H1 (cell line): ENCODE data around the gene SAT1. TPM values are rescaled to one million over a fixed set of nuclear protein-coding genes. Genes with fewer than 3 reads are reported as not detected.

Experiments used
- CTCF ChIA-PET: fragments of 300-600 bp; sonication (Branson Sonifier 250); formaldehyde crosslinking; loops from one replicate; lab custom pipeline; 2021; ENCODE audit not compliant: partially characterized antibody; lab: Charles Lee
- POLR2A ChIA-PET: fragments of 300-600 bp; sonication (Branson Sonifier 250); formaldehyde crosslinking; loops from one replicate; lab custom pipeline; 2021; ENCODE audit warnings: inconsistent platforms; ENCODE audit not compliant: partially characterized antibody; lab: Charles Lee
- DNase-seq, 2 experiments: peaks; one replicate each; pipeline versions ENCODE4 v3.0.0 to v3.0.0-alpha.2; 2010 to 2022; ENCODE audit warnings: low spot score in 2 of 2, low read depth in 1 of 2, mixed read lengths in 1 of 2
- FAIRE-seq: peaks from 2 replicates; lab custom pipeline; 2011; peaks lifted over from hg19 to GRCh38; lab: Jason Lieb, UNC
- H2AFZ ChIP-seq: 2 replicates; pipeline ENCODE4 v1.8.1; 2012; ENCODE audit warnings: low read length, inconsistent platforms
- H2AK5ac ChIP-seq: 2 replicates; pipeline ENCODE4 v1.6.1; 2013; ENCODE audit warnings: low read depth, low read length
- H2BK120ac ChIP-seq: replicated peaks from 2 replicates; pipeline ENCODE3; 2013; ENCODE audit warnings: low read depth, low read length, inconsistent platforms
- H2BK12ac ChIP-seq: 2 replicates; pipeline ENCODE4 v1.6.1; 2013; ENCODE audit warnings: low read depth, low read length
- H2BK15ac ChIP-seq: 2 replicates; pipeline ENCODE4 v1.6.1; 2013; ENCODE audit warnings: low read length
- H2BK20ac ChIP-seq: 2 replicates; pipeline ENCODE4 v1.6.1; 2013; ENCODE audit warnings: low read length
- H2BK5ac ChIP-seq: 2 replicates; pipeline ENCODE4 v1.6.1; 2013; ENCODE audit warnings: low read depth, low read length
- H3K14ac ChIP-seq: 2 replicates; pipeline ENCODE4 v1.6.1; 2013; ENCODE audit warnings: inconsistent platforms; ENCODE audit not compliant: insufficient read length
- H3K18ac ChIP-seq: 2 replicates; pipeline ENCODE4 v1.6.1; 2013; ENCODE audit warnings: low read length; ENCODE audit errors: extremely low read depth
- H3K23ac ChIP-seq: 2 replicates; pipeline ENCODE4 v1.6.1; 2013; ENCODE audit warnings: inconsistent platforms; ENCODE audit not compliant: insufficient read length
- H3K23me2 ChIP-seq: 2 replicates; pipeline ENCODE4 v1.6.1; 2013; ENCODE audit warnings: low read depth, low read length
- H3K27ac ChIP-seq: 2 replicates; pipeline ENCODE4 v1.6.1; 2011; ENCODE audit warnings: low read depth, low read length, inconsistent platforms
- H3K27me3 ChIP-seq, 4 experiments: replicated peaks in 1 of 4; 1 replicate in 1 of 4; 2 replicates in 3 of 4; pipeline versions ENCODE4 v1.6.1 to v1.8.1; 2011 to 2013; ENCODE audit warnings: low read length in 3 of 4, mild to moderate bottlenecking in 3 of 4, inconsistent platforms in 2 of 4, mixed read lengths in 2 of 4, moderate library complexity in 1 of 4; ENCODE audit not compliant: control insufficient read depth in 3 of 4, insufficient read depth in 3 of 4; ENCODE audit errors: extremely low read depth in 1 of 4
- H3K36me3 ChIP-seq, 4 experiments: 2 replicates each; pipeline versions ENCODE4 v1.6.1 to v1.8.1; 2011 to 2013; ENCODE audit warnings: mild to moderate bottlenecking in 4 of 4, low read length in 3 of 4, moderate library complexity in 2 of 4, control low read depth in 1 of 4, inconsistent platforms in 1 of 4; ENCODE audit not compliant: insufficient read depth in 4 of 4, control insufficient read depth in 2 of 4
- H3K4ac ChIP-seq: replicated peaks from 2 replicates; pipeline ENCODE3; 2013; ENCODE audit warnings: low read length, low read depth, mixed read lengths, inconsistent platforms; ENCODE audit not compliant: insufficient read length
- H3K4me1 ChIP-seq, 4 experiments: replicated peaks in 1 of 4; 1 replicate in 1 of 4; 2 replicates in 3 of 4; pipeline versions ENCODE4 v1.6.1 to v1.8.1; 2011 to 2013; ENCODE audit warnings: low read length in 3 of 4, inconsistent platforms in 2 of 4, mixed read lengths in 1 of 4; ENCODE audit not compliant: insufficient read depth in 4 of 4, control insufficient read depth in 3 of 4
- H3K4me2 ChIP-seq, 2 experiments: 2 replicates each; pipeline versions ENCODE4 v1.6.1 to v1.8.1; 2011 to 2013; ENCODE audit warnings: low read depth in 2 of 2, low read length in 2 of 2, control low read depth in 1 of 2, inconsistent platforms in 1 of 2, mild to moderate bottlenecking in 1 of 2; ENCODE audit not compliant: insufficient read depth in 1 of 2
- H3K4me3 ChIP-seq, 4 experiments: fragments of 200-600, 300-600 bp in 1 of 4; sonication (generic), shearing (Covaris generic), sonication (Bioruptor Twin) in 1 of 4; 2 replicates each; pipeline versions ENCODE4 v1.5.1 to v1.8.1; 2011 to 2016; ENCODE audit warnings: low read length in 4 of 4, low read depth in 3 of 4, control low read depth in 2 of 4, inconsistent platforms in 2 of 4, mild to moderate bottlenecking in 2 of 4, mixed read lengths in 1 of 4, moderate library complexity in 1 of 4; ENCODE audit not compliant: insufficient read depth in 2 of 4; ENCODE audit errors: extremely low read depth in 1 of 4
- H3K56ac ChIP-seq: replicated peaks from 2 replicates; pipeline ENCODE3; 2013; ENCODE audit warnings: low read depth, mild to moderate bottlenecking, mixed read lengths, low read length, inconsistent platforms; ENCODE audit not compliant: insufficient read length
- H3K79me1 ChIP-seq: 2 replicates; pipeline ENCODE4 v1.6.1; 2013; ENCODE audit warnings: low read depth, low read length, control low read depth
- H3K79me2 ChIP-seq, 2 experiments: 2 replicates each; pipeline versions ENCODE4 v1.6.1 to v1.8.1; 2012 to 2013; ENCODE audit warnings: low read length in 2 of 2, mild to moderate bottlenecking in 2 of 2, inconsistent platforms in 1 of 2; ENCODE audit not compliant: insufficient read depth in 2 of 2, control insufficient read depth in 1 of 2
- H3K9ac ChIP-seq, 4 experiments: replicated peaks in 1 of 4; 1 replicate in 1 of 4; 2 replicates in 3 of 4; pipeline versions ENCODE4 v1.6.1 to v1.8.1; 2011 to 2013; ENCODE audit warnings: low read depth in 3 of 4, low read length in 3 of 4, control low read depth in 2 of 4, mild to moderate bottlenecking in 2 of 4, moderate library complexity in 2 of 4, inconsistent platforms in 1 of 4; ENCODE audit errors: extremely low read depth in 1 of 4
- H3K9me3 ChIP-seq, 2 experiments: 2 replicates each; pipeline versions ENCODE4 v1.6.1 to v1.8.1; 2012 to 2013; ENCODE audit warnings: mild to moderate bottlenecking in 2 of 2, moderate library complexity in 2 of 2, control low read depth in 1 of 2, inconsistent platforms in 1 of 2, low read depth in 1 of 2, low read length in 1 of 2, mixed read lengths in 1 of 2; ENCODE audit not compliant: insufficient read depth in 2 of 2
- H4K20me1 ChIP-seq, 2 experiments: replicated peaks in 1 of 2; 2 replicates each; pipeline versions ENCODE3 to v1.8.1; 2011 to 2013; ENCODE audit warnings: inconsistent platforms in 2 of 2, low read length in 2 of 2, mild to moderate bottlenecking in 1 of 2; ENCODE audit not compliant: insufficient read depth in 2 of 2, control insufficient read depth in 1 of 2
- H4K5ac ChIP-seq: 2 replicates; pipeline ENCODE4 v1.6.1; 2013; ENCODE audit warnings: low read length, low read depth, mixed read lengths, inconsistent platforms; ENCODE audit not compliant: insufficient read length
- H4K8ac ChIP-seq: 2 replicates; pipeline ENCODE4 v1.8.0; 2013; ENCODE audit warnings: mild to moderate bottlenecking, moderate library complexity, low read length, inconsistent platforms; ENCODE audit not compliant: insufficient read depth; ENCODE audit errors: extremely low read depth
- H4K91ac ChIP-seq: replicated peaks from 2 replicates; pipeline ENCODE3; 2013; ENCODE audit warnings: low read length, mixed read lengths, inconsistent platforms; ENCODE audit not compliant: insufficient read length
- CEBPB ChIP-seq: IDR thresholded peaks from 2 replicates; pipeline ENCODE4 v1.6.1; 2012; ENCODE audit warnings: low read depth, low read length
- JUND ChIP-seq: IDR thresholded peaks from 2 replicates; pipeline ENCODE4 v1.6.1; 2011; ENCODE audit warnings: mild to moderate bottlenecking, improper control_type of control experiment, low read length
- KDM5A ChIP-seq: fragments of 200-600 bp; IDR thresholded peaks from 2 replicates; pipeline ENCODE4 v1.7.1; 2012; ENCODE audit warnings: mild to moderate bottlenecking, low read length, inconsistent platforms, mixed read lengths
- SIRT6 ChIP-seq: IDR thresholded peaks from one replicate; pipeline ENCODE4 v1.7.1; 2012; ENCODE audit warnings: low read length, inconsistent platforms
- TAF7 ChIP-seq: optimal IDR thresholded peaks from 2 replicates; pipeline ENCODE3; 2011; ENCODE audit warnings: low read depth, mild to moderate bottlenecking, inconsistent platforms, low read length, moderate library complexity, borderline replicate concordance
- TCF12 ChIP-seq: IDR thresholded peaks from 2 replicates; pipeline ENCODE4 v1.6.1; 2011; ENCODE audit warnings: low read depth, mild to moderate bottlenecking, low read length
- YY1 ChIP-seq: IDR thresholded peaks from 2 replicates; pipeline ENCODE4 v1.6.1; 2011; ENCODE audit warnings: low read depth, mild to moderate bottlenecking, low read length
- WGBS, 2 experiments: shearing (Covaris generic) in 1 of 2; methylation state at CpG; one replicate each; pipeline versions ENCODE4 v1.1.6 to v1.1.7; 2013 to 2015; ENCODE audit warnings: low lambda C conversion rate in 2 of 2, mixed read lengths in 2 of 2, inconsistent platforms in 1 of 2, low coverage in 1 of 2, missing lambda C conversion rate in 1 of 2; ENCODE audit not compliant: insufficient replicate concordance in 2 of 2, insufficient coverage in 1 of 2, insufficient read length in 1 of 2; ENCODE audit errors: extremely low coverage in 1 of 2, missing lambda C conversion rate in 1 of 2; 5-methylcytosine and 5-hydroxymethylcytosine counted together
- polyA plus RNA-seq, 7 experiments: library from polyadenylated mRNA; depleted of rRNA in 3 of 7; stranded (reverse) in 5 of 7; unstranded in 2 of 7; fragments of >200 nt in 5 of 7; fragments of 200-250 nt in 2 of 7; gene quantifications; 1 replicate in 5 of 7; 2 replicates in 1 of 7; 4 replicates in 1 of 7; pipeline versions ENCODE4 v1.2.1 to v1.2.3, GENCODE V29; 2011 to 2013; ENCODE audit warnings: missing spikeins in 2 of 7, mixed read lengths in 2 of 7
- total RNA-seq: library from RNA; stranded (reverse); fragmentation: NEBNext Ultra II Directional; extraction: Animal tissue kit (Norgen Biotek cat#: 25700); gene quantifications from 2 replicates; pipeline ENCODE4 v1.2.1, GENCODE V29; 2021

The SAT1 gene
- total and polyA plus RNA-seq, 2 of the 8 experiments (the other 6 are each of a cell fraction or from before 2014, with no cell fraction given) = 29.2 to 36.8 TPM

GRCh38 chrX:23804578-23804977 is 21.6 kb downstream of the SAT1 start:
- H2AK5ac ChIP-seq = no peak overlapping the region
- no peak overlapping the region for H3K4ac ChIP-seq
- no peak overlapping the region for H4K5ac ChIP-seq
- POLR2A ChIA-PET = no interaction called here
- TF ChIP-seq SIRT6 (no peak), JUND (no peak), KDM5A (no peak), TAF7 (no peak), TCF12 (no peak), CEBPB (no peak), YY1 (no peak)
- no peak overlapping the region for H3K4me2 ChIP-seq
- no peaks in the 10 kb centered on the region for H3K36me3 ChIP-seq
- H3K23ac ChIP-seq = no peak overlapping the region
- FAIRE-seq (no peak), DNase-seq (no peak)
- CTCF ChIA-PET = no interaction called here
- H3K9ac ChIP-seq = no peak overlapping the region
- no peak overlapping the region for H2BK5ac ChIP-seq
- H2AFZ ChIP-seq = no peak overlapping the region
- H2BK12ac ChIP-seq = no peak overlapping the region
- H3K4me1 ChIP-seq = no peaks in the 10 kb centered on the region
- no peak overlapping the region for H4K91ac ChIP-seq
- no peaks in the 10 kb centered on the region for H3K27me3 ChIP-seq
- no peak overlapping the region for H2BK20ac ChIP-seq
- no peaks in the 10 kb centered on the region for H3K23me2 ChIP-seq
- no peak overlapping the region for H4K8ac ChIP-seq
- H3K18ac ChIP-seq = no peak overlapping the region
- H3K4me3 ChIP-seq = no peak overlapping the region
- no peak overlapping the region for H3K27ac ChIP-seq
- WGBS, 2 experiments = 87% methylated on average over 3 of the region's 3 CpGs; no CpG with 5 or more reads in 1 of the 2 experiments
- H3K56ac ChIP-seq = no peak overlapping the region
- H3K9me3 ChIP-seq = no peaks in the 10 kb centered on the region
- no peak overlapping the region for H3K14ac ChIP-seq
- H2BK15ac ChIP-seq = no peak overlapping the region
- H3K79me1 ChIP-seq = no peaks in the 10 kb centered on the region
- no peak overlapping the region for H2BK120ac ChIP-seq
- H3K79me2 ChIP-seq = no peaks in the 10 kb centered on the region
- no peaks in the 10 kb centered on the region for H4K20me1 ChIP-seq
